Frontal cortex (tissue), 4 donors: ENCODE data around the gene MYO9B. TPM values are rescaled to one million over a fixed set of nuclear protein-coding genes. Genes with fewer than 3 reads are reported as not detected.

Experiments used
- DNase-seq, 2 donors: peaks; one replicate each; pipeline ENCODE4 v3.0.0; 2012; ENCODE audit warnings: low spot score in 2 of 2
- FAIRE-seq: peaks from 2 replicates; lab custom pipeline; 2012; peaks lifted over from hg19 to GRCh38; lab: Jason Lieb, UNC
- total RNA-seq: library from RNA; depleted of rRNA; stranded (reverse); fragments of >200 nt; gene quantifications from one replicate; pipeline ENCODE4 v1.2.3, GENCODE V29; 2014
- donor health status: control.
- donor health status: control.
- donor health status: control.

MYO9B gene
- total RNA-seq, 1 donor from 2014 or later, result 21.2 TPM

- FAIRE-seq (no peak), DNase-seq (no peak)
Observed at GRCh38 chr19:17248011-17248776, 172.6 kb downstream of the MYO9B start.

- FAIRE-seq, result no peak
- no peak for DNase-seq
Observed at GRCh38 chr19:17249887-17250548, 174.4 kb downstream of the MYO9B start.

- no peak for FAIRE-seq
Observed at GRCh38 chr19:17254636-17255035, 179.1 kb downstream of the MYO9B start.

GRCh38 chr19:17255150-17255621 is 179.6 kb downstream of the MYO9B start:
- no peak for FAIRE-seq
- no peak for DNase-seq

More at GRCh38 chr19:17254636-17255035, 179.1 kb downstream of the MYO9B start:
- no peak for DNase-seq

GRCh38 chr19:17256130-17256529 is 180.6 kb downstream of the MYO9B start:
- no peak for FAIRE-seq

GRCh38 chr19:17259118-17259780 is 183.7 kb downstream of the MYO9B start:
- FAIRE-seq, result no peak
- no peak for DNase-seq

More at GRCh38 chr19:17256130-17256529, 180.6 kb downstream of the MYO9B start:
- no peak for DNase-seq

- no peak for FAIRE-seq
- DNase-seq, result no peak
Observed at GRCh38 chr19:17259934-17260333, 184.4 kb downstream of the MYO9B start.

GRCh38 chr19:17260842-17261325 is 185.3 kb downstream of the MYO9B start:
- FAIRE-seq, result no peak
- peak in 1 of 2 donors; percentile 71 for DNase-seq

GRCh38 chr19:17262557-17262956 is 187.0 kb downstream of the MYO9B start:
- DNase-seq (no peak), FAIRE-seq (no peak)

Other genes with a start within 250 kb of the MYO9B start
- gene SIN3B, start 246.4 kb upstream of the MYO9B start, total RNA-seq, result 34.6 TPM
- under 0.01 TPM for gene F2RL3, start 186.8 kb upstream of the MYO9B start, total RNA-seq
- gene CPAMD8, start 49.0 kb upstream of the MYO9B start, total RNA-seq, result 4.9 TPM
- 2.0 TPM for gene HAUS8, start 325 bp upstream of the MYO9B start, total RNA-seq
- 15.1 TPM for gene USE1, start 139.6 kb downstream of the MYO9B start, total RNA-seq
- 0.82 TPM for gene OCEL1, start 150.4 kb downstream of the MYO9B start, total RNA-seq
- 9.8 TPM for gene NR2F6, start 170.1 kb downstream of the MYO9B start, total RNA-seq
- gene USHBP1, start 189.0 kb downstream of the MYO9B start, total RNA-seq, result 0.82 TPM
- gene BABAM1, start 191.7 kb downstream of the MYO9B start, total RNA-seq, result 66.9 TPM
- gene ANKLE1, start 206.1 kb downstream of the MYO9B start, total RNA-seq, result 0.82 TPM
- 20.4 TPM for gene ABHD8, start 227.6 kb downstream of the MYO9B start, total RNA-seq
- 11.4 TPM for gene MRPL34, start 230.1 kb downstream of the MYO9B start, total RNA-seq
- gene DDA1, start 233.8 kb downstream of the MYO9B start, total RNA-seq, result 10.2 TPM